ENCODE measurements around the gene PDE7B. TPM values are rescaled to one million over a fixed set of nuclear protein-coding genes. Genes with fewer than 3 reads are reported as not detected.

PDE7B gene
- total RNA-seq = 26.6 and 58.5 TPM in 2 replicates

DNA sequence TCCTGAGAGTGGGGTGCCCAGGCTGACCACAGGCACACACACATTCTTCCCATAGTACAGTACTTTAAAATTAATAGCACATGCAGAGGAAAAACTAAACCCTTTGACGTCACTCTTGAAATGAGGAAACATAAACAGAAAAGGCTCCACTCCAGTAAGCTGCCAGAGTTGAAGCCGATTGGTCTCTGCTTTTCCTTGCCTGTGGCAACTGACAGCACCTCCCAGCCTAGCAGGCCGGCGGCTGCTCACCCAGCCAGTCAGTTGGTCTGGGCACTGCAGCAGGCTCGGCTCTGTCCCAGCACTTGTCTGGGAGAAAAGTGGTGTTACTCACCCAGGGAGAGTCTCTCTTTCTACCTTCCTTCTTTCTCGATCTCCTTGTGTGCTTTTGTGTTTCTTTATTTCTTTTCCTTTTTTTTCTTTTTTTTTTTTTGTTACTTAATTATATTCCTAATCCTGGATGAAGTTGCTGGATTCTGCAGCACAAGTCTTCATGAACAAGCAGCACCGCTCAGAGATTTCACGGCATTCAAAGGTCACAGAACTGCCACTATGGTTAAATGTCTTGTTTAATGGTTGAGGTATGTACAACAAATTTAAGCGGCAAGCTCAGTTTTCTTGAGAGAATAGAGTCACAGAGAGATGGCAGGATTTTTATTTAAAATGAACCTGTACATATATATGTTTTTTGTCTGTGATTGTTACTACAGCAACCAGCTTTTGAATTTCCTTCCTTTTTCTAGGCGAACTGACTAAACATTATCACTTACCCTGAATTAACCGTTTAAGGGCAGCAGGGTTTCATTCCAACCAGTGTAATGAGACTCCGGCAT, at the start of gene PDE7B:
PDE7B (plus strand) TSS at position 260 of the 830 bp plus-strand sequence.
- peak; percentile 90 for DNase-seq

DNA sequence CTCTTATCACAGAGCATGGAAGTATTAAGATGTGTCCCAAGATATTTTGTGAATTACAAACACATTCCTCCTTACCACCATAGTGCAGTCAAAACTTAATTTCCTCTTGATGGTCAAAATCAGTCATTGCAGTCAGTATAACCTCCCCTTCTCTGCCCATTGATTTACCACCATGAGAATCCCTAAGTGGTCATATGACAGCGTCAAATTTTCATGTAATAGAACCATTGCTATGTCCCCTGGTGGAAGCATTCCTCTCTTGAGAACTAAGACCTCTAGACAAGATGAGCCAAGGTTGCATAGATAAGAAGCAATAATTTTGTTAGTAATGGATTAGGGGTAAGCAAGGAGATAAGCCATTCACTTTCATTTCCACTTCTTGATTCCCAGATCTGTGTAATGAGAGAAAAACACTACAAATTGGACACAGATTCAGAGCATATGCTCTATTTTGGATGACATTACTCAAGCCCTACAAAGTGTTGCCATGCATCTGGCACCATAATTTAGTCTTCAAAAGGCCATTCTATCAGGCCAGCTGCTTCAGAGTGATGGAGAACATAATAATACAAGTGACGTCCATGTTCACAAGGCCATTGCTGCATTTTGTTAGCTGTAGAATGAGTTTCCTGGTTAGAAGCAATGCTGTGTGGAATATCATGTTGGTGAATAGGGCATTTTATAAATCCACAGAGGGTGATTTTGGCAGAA, 49.6 kb upstream of the PDE7B start:
- DNase-seq = no peak

DNA sequence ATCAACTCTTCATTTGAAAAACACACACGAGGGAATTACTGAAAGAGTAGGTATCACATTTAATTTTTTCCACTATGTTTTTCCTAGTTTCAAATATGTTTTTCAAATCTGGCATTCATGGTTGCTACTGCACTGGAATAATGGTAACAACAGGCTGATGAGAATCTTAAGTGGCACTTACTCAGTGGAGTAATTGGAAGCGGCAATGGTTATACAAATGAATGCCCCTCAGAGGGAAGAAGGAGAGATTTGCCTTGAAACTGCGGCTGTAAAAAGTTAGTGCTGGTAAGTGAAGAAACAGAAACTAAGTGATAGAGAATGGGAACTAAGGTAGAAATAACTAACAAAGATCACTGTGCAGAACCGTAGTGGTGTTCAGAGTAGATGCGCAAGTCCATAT, 41.0 kb upstream of the PDE7B start:
- DNase-seq = no peak

DNA sequence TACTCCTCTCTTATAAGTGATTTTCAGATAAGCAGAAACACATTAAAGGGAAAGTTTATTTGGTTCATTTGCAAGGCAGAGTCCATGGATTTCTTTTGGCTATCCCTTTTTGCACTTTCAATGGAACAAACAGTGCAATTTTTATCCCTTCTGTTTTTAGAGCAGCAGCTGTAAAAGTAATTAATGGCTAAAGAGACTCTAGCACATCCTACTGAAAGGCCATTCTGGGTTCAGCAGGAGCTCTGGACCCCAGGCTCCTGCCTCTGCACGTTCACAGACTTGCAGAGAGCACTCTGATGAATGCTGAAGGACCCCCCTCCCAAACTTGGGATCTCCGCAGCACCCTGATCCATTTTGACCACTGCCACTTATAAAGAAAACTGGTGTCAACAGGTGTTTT, 40.3 kb upstream of the PDE7B start:
- DNase-seq = no peak

DNA sequence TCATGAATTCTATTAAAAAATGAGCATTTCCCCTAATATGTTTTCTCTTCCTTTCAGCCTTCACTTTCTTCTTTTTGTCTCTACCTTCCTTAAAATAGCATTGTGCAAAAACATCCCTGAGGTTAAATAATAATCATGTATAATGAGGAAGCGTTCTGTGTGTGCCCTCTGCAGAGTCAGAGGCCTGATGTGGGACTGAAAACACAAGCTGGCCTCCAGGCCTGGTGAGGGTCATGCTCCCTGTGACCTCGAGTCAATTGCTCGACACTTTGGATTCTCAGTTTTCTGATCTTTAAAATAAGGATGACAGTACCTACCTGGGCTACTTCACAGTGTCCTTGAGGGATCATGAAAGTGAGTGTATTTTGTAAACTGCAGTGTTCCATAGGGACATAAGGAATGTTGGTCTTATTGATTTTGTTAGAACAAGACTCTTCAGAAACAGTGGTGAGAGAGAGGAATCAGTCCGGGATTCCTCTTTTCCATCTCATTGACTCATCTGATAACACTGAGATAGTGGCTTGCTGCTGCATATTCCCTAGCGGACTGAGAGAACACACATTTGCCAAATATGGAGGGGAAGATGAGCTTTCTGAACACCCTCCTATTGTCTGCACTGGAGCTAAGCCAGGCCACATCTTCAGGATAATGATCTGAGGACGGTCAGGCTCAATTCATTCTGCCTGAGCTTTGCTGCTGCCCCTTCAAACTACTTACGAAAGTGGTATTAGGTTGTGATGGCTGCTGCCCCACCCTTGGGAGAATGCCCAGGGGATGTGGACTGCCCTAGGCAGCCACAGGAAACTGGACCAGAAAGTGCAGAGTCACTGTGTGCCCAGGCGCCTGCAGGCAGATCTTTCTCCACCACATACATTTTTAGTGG, 39.6 kb upstream of the PDE7B start:
- DNase-seq = no peak

DNA sequence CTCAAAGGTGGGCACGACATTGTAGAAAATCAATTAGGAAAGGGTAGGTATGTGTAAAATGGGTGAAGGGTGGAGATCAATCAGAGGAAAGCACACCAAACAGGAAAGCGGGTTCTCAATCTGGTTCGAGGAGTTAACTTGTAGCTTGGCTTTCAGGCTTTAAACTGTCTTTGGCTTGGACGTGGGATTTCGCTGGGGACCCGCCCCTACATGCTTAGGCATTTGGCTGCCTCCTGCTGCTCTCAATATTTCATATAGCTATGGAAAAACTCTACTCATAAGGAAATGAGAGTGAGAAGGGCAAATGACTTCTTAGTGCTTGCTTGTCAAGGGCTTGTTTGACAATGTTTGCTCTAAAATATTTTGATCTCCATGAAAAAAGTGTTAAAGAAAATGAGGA, 38.1 kb upstream of the PDE7B start:
- no peak for DNase-seq

DNA sequence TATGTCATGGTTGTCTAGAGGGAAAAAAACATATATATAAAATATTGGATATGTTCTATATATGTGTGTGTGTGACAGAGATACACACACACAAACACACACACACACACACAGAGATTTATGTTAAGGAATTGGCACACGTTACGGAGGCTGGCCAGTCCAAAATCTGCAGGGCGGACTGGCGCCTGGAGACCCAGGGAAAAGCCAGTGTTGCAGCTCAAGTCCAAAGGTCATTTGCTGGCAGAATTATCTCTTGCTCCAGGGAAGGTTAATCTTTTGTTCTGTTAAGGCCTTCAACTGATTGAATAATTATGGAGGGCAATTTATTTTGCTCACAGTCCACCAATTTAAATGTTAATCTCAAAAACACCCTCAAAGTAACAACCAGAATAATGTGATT, 37.5 kb upstream of the PDE7B start:
- no peak for DNase-seq

DNA sequence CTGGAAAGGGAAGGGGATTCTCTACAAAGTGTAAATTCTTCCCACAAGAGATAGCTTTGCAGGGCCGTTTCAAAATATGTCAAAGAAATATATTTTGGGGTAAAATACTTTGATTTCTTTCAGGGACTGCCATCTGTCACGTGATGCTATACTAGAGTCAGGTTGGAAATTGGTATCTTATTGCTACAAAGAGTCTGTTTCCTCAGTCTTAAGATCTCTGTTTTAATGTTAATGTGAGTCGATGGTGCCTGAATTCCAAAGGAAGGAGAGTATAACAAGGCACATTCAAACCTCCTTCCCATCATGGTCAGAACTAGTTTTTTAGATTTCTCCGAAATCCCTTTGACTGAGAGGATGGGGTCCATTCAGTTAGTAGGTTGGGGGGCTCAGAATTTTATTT, 36.3 kb upstream of the PDE7B start:
- no peak for DNase-seq

DNA sequence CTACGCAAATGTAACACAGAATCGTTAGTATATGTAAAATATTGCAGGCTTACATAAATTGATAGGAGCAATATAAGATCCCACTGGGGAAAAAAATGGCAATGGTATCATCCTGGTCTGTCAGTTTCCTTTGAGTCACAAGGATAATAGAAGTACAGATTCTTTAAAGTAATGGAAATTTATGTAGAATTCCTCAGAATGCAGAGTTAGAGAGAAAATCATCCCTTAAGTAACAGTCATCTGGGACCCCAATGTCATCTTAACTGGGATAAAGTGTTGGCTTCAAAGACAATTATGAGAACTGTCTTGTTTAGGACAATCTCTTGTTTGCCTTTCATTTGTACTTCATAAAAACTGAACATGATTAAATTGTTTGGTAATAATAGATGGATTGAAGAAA, 34.5 kb upstream of the PDE7B start:
- no peak for DNase-seq

DNA sequence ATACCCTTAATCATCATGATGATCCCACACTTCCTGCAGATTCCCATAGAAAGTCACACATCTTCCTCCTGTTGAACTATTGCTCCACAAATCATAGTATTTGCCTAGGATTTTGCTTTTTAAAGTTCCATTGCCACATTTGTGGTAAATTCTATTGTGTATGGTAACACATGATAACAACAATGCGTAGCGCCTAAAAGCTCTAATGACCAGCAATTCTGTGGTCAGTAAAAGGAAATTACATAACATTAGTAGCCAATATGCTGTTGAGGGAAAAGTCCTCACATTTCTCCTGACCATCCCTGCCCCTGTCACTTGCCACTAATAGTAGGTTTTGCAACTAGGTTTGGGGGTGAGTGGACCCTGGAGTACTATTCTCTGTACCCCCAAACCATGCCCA, 31.8 kb upstream of the PDE7B start:
- DNase-seq = no peak

DNA sequence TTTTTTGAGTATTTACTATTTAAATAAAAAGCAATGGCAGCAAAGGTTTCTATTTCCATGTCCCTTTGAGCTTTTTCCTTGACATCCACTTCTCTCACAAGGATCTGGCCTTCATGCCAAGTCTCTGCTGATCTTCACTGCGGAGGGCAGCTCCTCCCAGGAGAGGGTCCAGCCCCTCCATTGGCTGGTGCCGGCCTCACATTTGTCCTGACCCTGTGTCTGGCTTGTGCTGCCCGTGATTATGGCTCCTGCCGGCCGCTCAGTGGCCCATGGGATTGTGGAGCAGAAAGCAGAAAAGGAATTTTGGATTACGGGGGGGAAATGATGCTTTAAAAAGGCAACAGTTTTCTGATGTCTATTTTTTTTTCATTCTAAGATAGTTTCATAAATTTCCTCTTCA, 31.2 kb upstream of the PDE7B start:
- DNase-seq = no peak

DNA sequence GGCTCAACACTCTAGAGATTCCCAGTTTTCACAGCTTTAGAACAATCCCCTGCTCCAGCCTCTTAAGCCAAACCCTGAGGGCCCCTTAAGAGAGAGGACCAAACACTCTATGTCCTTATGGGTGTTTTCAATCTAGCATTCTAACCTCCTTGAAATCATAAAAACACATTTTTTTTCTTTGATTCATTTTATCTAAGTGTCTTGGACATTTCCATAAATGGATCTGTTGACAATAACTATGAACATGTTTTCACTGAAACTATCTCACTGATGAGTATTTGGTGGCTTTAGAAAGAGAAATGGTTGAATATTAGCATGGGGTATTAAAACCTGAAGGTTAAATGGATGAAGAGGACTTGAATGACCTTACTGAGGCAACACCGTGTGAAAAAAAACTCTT, 27.6 kb upstream of the PDE7B start:
- DNase-seq = no peak

DNA sequence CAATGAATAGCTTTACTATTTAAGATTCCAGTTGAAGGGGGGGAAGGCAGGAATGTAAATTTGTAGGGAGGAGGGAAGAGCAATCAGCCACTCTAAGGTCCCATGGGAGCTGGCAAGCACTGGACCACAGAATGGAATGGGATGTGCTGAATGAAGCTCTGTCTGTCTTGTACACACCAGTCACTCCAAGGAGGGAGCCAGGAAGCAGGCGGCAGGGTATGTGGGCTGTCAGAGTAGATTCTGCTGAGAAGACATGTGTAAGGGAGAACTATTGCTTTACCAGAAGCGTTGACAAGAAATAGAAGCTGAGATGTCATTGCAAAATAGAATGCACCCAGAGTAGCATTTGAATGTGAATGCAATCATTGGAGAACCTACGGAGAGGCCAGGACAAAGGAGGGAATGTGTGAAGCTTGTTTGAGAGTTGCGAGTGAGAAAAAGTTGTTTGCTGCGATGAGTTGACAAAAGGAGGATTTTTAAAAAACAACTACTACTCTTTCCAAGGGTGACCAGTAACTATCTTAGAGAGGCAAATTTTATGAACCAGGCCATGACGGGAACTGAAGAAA, 25.2 kb upstream of the PDE7B start:
- no peak for DNase-seq

DNA sequence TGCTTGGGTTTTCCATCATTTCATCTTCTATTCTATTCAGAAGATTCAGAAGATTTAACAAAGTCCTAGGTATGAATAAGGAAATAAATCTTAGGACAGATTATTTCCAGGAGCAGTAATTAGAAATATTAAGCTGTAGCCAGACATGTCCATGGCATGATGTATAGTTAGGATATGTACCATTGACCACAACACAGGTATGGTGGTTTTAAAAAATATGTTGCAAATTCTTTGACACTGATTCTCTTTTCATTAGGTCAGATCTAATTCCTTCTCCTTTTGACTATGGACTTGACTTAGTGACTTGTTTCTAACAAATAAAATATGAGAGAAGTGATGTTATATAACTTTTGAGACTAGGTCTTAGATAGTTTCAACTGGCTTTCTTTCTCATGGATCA, 23.5 kb upstream of the PDE7B start:
- DNase-seq = no peak

DNA sequence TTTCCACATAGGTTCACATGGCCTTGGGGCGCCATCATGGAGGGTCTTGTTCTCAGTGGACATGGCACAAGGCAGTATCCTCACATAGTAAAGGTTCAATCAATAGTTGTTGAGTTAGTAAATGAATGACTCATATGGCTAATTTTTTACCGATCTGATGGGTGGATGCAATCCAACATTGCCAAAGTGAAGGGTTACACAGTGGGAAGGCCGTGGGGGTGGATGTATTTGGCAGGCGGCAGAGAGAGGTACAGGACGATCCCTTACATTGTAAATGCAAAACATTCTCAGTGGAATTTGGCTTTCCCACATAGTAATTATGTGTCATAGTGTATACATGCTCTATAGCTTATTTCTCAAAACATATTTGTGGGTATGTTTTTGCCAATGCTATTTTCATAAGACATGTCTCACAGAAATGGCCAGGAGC, 21.0 kb upstream of the PDE7B start:
- DNase-seq = no peak

DNA sequence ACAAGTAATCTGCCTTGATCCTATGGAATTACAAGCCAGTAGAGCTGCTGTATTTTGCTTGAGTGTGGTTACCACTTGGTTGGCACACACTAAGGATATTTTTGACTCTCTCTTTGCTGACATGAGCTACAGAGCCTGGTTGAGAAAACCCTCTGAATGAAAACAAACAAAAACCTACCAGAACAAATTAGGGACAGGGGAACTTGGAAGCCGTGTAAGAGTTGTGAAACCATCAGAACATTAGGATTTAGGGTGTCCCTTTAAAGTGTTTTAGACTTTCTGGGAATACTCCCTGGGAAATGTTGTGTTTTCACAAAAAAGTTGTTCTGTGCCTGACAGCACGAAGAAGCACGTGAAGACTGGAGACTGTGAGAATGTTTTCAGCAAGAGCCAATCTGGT, 20.5 kb upstream of the PDE7B start:
- DNase-seq = no peak

DNA sequence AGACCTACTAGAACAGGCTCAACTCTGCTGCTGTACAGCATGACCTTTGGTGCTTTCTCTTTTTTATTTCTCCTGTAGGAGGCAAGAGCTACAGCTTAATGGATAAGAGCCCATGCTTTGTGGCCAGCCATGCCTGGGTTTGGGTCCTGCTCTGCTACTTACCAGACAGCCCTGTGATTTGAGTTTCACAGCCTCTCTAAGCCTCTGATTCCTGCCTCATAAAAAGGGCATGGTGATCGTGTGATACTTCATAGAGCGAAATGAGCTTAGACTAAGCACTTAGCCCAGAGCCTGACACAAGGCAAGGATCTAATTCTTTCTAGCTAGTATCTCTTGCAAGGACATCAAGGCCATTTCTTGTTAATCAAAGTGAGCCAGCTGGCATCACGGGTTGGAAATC, 19.3 kb upstream of the PDE7B start:
- DNase-seq = no peak

DNA sequence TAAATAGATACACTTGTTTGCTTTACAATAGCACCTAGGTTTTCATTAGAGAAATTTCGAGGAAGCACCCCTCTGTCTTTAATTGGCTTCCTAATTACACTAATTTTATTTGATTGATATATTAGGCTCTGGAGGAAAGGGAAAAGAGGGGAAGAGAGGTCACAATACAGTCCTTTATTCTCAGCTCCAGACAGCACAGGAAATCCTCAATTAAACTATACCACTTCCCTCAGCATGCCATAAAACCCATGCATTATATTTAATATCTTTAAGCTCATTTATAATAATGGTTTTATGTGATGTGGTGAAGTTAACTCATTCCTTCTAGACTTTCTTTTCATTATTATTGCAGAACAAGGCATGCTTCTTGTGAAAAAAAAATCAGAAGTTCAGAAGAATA, 17.7 kb upstream of the PDE7B start:
- peak; percentile 15 for DNase-seq

DNA sequence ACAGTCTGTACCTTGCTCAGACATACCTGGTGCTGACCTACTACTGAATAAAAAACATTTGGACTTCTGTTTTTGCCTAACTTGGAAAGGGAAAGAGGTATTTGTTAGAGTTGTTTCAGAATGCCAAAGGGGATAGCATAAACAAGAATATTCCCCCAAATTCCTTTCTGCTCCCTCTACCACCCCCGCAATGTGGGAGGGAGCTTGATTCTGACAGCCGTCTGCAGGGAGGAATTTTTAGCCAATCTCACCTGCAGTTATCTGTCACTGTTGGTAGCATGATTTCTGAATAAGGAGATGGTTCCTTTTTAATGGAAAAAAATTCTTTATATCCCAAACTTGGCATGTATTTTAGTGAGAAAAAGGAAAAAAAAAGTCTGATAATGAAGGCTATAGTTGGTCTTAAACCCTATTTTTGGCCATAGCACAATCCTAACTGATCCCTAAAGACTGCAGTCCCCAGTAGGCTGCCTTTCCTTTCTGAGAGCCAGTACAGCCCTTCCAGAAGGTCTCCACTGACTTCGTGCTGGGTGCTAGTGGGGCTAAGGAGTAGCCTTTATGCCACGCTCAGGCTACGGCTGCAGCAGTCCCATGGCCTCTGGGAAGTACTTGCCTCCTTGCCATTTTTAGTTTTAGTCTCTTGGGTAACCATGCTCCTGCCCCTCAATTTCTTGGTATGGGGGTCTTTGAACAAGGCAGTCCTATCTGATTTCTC, 13.6 kb upstream of the PDE7B start:
- DNase-seq = no peak

DNA sequence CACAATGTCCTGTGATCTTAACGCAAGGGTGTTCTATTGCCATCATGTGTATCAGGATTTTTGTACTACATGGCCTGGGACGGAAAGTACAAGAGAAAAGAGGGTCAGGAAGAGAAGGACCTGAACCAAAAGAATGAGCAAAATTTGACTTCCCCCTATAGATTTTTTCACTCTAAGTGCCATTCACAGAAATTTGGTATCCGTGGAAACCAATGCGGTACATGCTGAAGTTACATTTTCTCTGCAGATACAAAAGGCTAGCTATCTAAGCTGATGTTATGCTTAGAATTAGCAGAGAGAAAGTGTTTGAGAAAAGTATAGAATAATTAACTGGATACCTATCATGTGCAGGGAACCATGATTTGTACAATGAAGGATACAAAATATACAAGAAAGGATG, 12.4 kb upstream of the PDE7B start:
- no peak for DNase-seq

DNA sequence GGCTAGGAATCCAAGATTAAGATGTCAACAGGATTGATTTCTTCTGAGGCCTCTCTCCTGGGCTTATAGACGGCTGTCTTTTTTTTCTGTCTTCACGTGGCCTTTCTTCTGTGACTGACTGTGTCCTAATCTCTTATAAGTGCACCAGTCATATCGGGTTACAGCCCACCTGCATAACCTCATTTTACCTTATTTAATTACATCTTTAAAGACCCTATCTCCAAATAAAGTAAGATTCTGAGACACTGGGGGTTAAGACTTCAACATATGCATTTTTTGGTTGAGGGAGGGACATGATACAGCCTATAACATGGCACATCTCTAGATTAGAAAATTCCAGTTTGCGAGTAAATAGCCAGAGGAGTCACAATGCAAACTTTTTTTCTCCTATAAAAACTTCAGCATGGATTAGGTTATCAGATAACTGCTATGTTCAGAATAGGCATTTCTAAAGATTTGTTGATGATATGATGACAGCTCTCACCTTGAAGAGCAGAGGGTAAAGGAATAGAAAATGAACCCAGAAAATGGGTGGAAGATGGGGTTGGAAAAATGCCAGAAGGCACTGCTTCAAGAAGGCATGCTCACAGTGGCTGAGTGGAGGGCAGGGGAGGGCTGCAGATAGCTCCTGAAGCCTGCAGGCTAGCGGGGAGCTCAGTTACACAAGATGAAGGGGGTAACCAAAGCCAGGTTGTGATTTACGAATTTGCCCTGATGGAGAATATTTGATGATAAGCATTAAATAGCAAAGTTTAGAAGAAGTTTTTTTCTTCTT, 8.7 kb upstream of the PDE7B start:
- no peak for DNase-seq

Data from dermis blood vessel endothelial cell (primary cell).